Raji (cell line): Measurements from ENCODE around the gene SPATS2.

Experiments
- POLR2A ChIP-seq: IDR thresholded peaks from 2 replicates; pipeline ENCODE4 v1.6.1; 2011; ENCODE audit warnings: low read depth, low read length, control low read depth; ENCODE audit not compliant: insufficient read depth

Gene SPATS2

GRCh38 chr12:49364989-49365388 lies 2.3 kb upstream of the SPATS2 start:
- no peak for TF ChIP-seq POLR2A

GRCh38 chr12:49365542-49365941 lies 1.7 kb upstream of the SPATS2 start:
- 0 out of 2 replicates have a peak, but pooled peaks have one; percentile 7 for TF ChIP-seq POLR2A

DNA sequence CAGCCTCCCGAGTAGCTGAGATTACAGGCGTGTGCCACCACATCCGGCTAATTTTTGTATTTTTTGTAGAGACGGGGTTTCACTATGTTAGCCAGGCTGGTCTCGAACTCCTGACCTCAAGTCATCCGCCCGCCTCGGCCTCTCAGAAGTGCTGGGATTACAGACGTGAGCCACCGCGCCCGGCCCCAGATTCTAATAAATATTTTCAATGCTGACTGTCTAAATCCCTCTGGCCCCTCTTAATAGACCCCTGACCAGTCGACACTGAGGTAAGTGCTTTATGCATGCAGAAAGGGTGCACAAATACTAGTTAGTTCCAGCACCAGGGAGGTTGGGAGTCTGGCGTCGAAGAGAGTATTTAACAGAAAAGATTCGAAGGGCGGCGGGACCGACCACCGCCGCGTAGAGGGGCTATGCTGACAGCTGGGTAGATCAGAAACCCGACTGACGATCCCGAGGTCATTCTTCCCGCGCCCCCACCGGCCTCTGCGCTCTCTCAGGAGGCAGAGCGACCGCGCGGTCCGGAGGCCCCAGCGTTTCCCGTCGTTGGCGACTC lies 1.1 kb upstream of the SPATS2 start:
- TF ChIP-seq POLR2A: no peak

GRCh38 chr12:49366652-49367380 lies 446 bp upstream of the SPATS2 start:
- peak; percentile 60 for TF ChIP-seq POLR2A

DNA sequence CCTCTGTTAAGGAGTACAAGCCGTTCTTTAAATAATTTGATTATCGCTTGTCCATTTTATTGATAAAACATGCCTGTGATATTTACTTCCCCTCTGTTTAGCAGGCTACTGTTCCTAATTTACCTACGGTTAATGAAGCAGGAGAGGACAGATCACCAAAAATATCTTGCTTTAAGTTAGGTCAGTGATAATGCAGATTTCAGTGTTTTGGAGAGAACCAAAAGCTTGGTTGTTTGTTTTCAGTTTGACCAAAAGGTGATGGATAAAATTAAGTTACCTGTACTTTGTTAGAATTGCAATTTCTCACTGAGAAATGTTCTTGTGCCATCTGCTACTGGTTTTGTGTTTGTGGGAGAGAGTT lies 958 bp downstream of the SPATS2 start:
- no peak for TF ChIP-seq POLR2A

- TF ChIP-seq POLR2A: no peak
Measured at GRCh38 chr12:49369411-49370145, 2.3 kb downstream of the SPATS2 start.

DNA sequence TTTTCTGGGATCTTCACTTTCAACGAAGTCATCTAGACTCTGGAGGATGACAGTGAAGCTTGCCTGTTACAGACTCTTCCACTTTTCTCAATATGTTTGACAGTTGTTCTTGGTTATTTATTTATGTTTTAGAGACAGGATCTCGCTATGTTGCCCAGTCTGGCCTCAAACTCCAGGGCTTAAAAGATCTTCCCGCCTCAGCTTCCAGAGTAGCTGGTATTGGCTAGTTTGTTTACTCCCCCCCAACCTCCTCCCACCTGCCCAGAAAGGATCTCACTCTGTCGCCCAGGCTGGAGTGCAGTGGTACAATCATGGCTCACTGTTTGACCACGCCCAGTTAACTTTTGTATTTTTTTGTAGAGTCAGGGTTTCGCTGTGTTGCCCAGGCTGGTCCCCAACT lies 3.3 kb downstream of the SPATS2 start:
- no peak for TF ChIP-seq POLR2A

GRCh38 chr12:49375406-49375805 lies 8.1 kb downstream of the SPATS2 start:
- no peak for TF ChIP-seq POLR2A

DNA sequence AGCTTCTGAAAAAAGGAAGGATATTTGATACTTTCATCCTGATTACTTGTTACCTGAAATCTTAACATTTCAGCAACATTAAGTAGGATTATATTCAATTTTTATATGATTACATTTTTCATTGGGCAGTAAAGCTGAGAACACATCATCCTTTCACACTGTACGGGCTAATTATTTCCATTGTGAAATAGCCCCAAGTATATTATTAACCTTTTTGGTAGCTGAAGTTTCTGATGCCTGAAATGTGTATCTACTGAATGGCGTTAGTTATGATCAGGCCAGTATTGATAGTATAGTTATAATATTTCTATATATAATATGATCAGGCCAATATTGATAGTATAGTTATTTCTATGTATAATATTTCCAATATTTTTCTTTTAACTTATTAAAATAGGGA lies 10.1 kb downstream of the SPATS2 start:
- no peak for TF ChIP-seq POLR2A

GRCh38 chr12:49388682-49389386 lies 21.6 kb downstream of the SPATS2 start:
- no peak for TF ChIP-seq POLR2A

- no peak for TF ChIP-seq POLR2A
Measured at GRCh38 chr12:49389387-49389703, 22.1 kb downstream of the SPATS2 start.

GRCh38 chr12:49397000-49397399 lies 29.7 kb downstream of the SPATS2 start:
- no peak for TF ChIP-seq POLR2A

GRCh38 chr12:49400304-49400703 lies 33.0 kb downstream of the SPATS2 start:
- TF ChIP-seq POLR2A: no peak

- TF ChIP-seq POLR2A: no peak
Measured at GRCh38 chr12:49403971-49404450, 36.7 kb downstream of the SPATS2 start.

GRCh38 chr12:49404956-49405355 lies 37.7 kb downstream of the SPATS2 start:
- no peak for TF ChIP-seq POLR2A

- TF ChIP-seq POLR2A: no peak
Measured at GRCh38 chr12:49410818-49411217, 43.6 kb downstream of the SPATS2 start.
